GM23338 (cell line): Measurements from ENCODE around the gene TFPI. TPM values are rescaled to one million over a fixed set of nuclear protein-coding genes. Genes with fewer than 3 reads are reported as not detected.
"Not testable (repeated sequence)": the region's sequence is repeated elsewhere in the genome, so short reads cannot be mapped to it uniquely, and the experiment has no call there.

ENCODE experiments used
- ATAC-seq: fragments of 200-7000 bp; cut with Tn5 transposase; 3 replicates; pipeline ENCODE4 v1.9.1; 2020
- DNase-seq: peaks from one replicate; pipeline ENCODE4 v3.0.0-alpha.2; 2015; ENCODE audit warnings: low spot score
- H2AFZ ChIP-seq: fragments of 200-600 bp; sonication (generic); 2 replicates; pipeline ENCODE4 v1.8.0; 2016; ENCODE audit warnings: antibody characterized with exemption, mild to moderate bottlenecking, moderate library complexity
- H3F3A ChIP-seq: fragments of 200-600 bp; sonication (generic); replicated peaks from 2 replicates; pipeline ENCODE4 v1.8.0; 2017; ENCODE audit warnings: antibody characterized with exemption, mixed run types, low read depth
- H3K27ac ChIP-seq: fragments of 200-600 bp; sonication (generic); 2 replicates; pipeline ENCODE4 v1.6.1; 2016; ENCODE audit warnings: low read depth
- H3K27me3 ChIP-seq: fragments of 200-600 bp; sonication (generic); 2 replicates; pipeline ENCODE4 v1.8.0; 2016; ENCODE audit warnings: mild to moderate bottlenecking, mixed run types, moderate library complexity; ENCODE audit not compliant: insufficient read depth
- H3K36me3 ChIP-seq: fragments of 200-600 bp; sonication (generic); 2 replicates; pipeline ENCODE4 v1.8.0; 2016; ENCODE audit warnings: mild to moderate bottlenecking; ENCODE audit not compliant: insufficient read depth
- H3K4me1 ChIP-seq: fragments of 200-600 bp; sonication (generic); 2 replicates; pipeline ENCODE4 v1.8.0; 2016; ENCODE audit warnings: mild to moderate bottlenecking, moderate library complexity; ENCODE audit not compliant: insufficient read depth
- H3K4me2 ChIP-seq: fragments of 200-600 bp; sonication (generic); 2 replicates; pipeline ENCODE4 v1.7.1; 2017; ENCODE audit warnings: mixed run types
- H3K4me3 ChIP-seq: fragments of 200-600 bp; sonication (generic); 2 replicates; pipeline ENCODE4 v1.6.1; 2016; ENCODE audit warnings: mixed run types
- H3K79me2 ChIP-seq: fragments of 200-600 bp; sonication (generic); replicated peaks from 2 replicates; pipeline ENCODE4 v1.8.0; 2017; ENCODE audit warnings: mild to moderate bottlenecking; ENCODE audit not compliant: insufficient read depth
- H3K9me2 ChIP-seq: fragments of 200-600 bp; sonication (generic); 2 replicates; pipeline ENCODE4 v1.8.0; 2017; ENCODE audit not compliant: insufficient read depth
- H4K20me1 ChIP-seq: fragments of 200-600 bp; sonication (generic); replicated peaks from 2 replicates; pipeline ENCODE4 v1.8.0; 2017; ENCODE audit warnings: mild to moderate bottlenecking; ENCODE audit not compliant: insufficient read depth
- H3K27ac Mint-ChIP-seq: 2 replicates; pipeline ENCODE4 v1.8.0; 2020; ENCODE audit warnings: inconsistent platforms, mild to moderate bottlenecking, moderate library complexity, mixed read lengths
- H3K27me3 Mint-ChIP-seq: 3 replicates; pipeline ENCODE4 v1.8.0; 2022; ENCODE audit warnings: low read depth, mild to moderate bottlenecking, moderate library complexity, mixed read lengths, inconsistent platforms; ENCODE audit not compliant: insufficient read depth, poor library complexity
- H3K36me3 Mint-ChIP-seq: 3 replicates; pipeline ENCODE4 v1.8.0; 2021; ENCODE audit warnings: low read depth, mild to moderate bottlenecking, inconsistent platforms, moderate library complexity, mixed read lengths
- H3K4me1 Mint-ChIP-seq: 3 replicates; pipeline ENCODE4 v1.8.0; 2020; ENCODE audit warnings: mild to moderate bottlenecking, inconsistent platforms, mixed read lengths
- H3K4me3 Mint-ChIP-seq: 3 replicates; pipeline ENCODE4 v1.8.0; 2021; ENCODE audit warnings: moderate library complexity, mild to moderate bottlenecking, inconsistent platforms, mixed read lengths
- H3K9me3 Mint-ChIP-seq: 3 replicates; pipeline ENCODE4 v1.8.0; 2020; ENCODE audit warnings: moderate library complexity, mild to moderate bottlenecking, inconsistent platforms, mixed read lengths
- CTCF ChIP-seq, 2 experiments: fragments of 200-600 bp in 1 of 2; sonication (generic) in 1 of 2; conservative IDR thresholded peaks; 2 replicates each; pipeline versions ENCODE4 v1.5.1 to v1.6.1; 2016 to 2017; ENCODE audit warnings: antibody characterized with exemption in 2 of 2, low read depth in 2 of 2, mild to moderate bottlenecking in 2 of 2, moderate library complexity in 1 of 2
- JUNB ChIP-seq: IDR thresholded peaks from one replicate; pipeline ENCODE4 v1.6.1; 2016; ENCODE audit warnings: antibody characterized with exemption; ENCODE audit not compliant: unreplicated experiment
- REST ChIP-seq: IDR thresholded peaks from one replicate; pipeline ENCODE4 v1.6.1; 2018; ENCODE audit warnings: antibody characterized with exemption; ENCODE audit not compliant: unreplicated experiment
- polyA plus RNA-seq: library from polyadenylated mRNA; unstranded; fragments of >200 nt; fragmentation: Nextera tagmentation; extraction: Ambion mirVana; gene quantifications from 2 replicates; pipeline ENCODE4 v1.2.1, GENCODE V29; 2016
- total RNA-seq: library from RNA; depleted of rRNA; stranded (reverse); fragments of >200 nt; shearing (Covaris generic); gene quantifications from 2 replicates; pipeline ENCODE4 v1.2.3, GENCODE V29; 2014

TFPI gene
- total and polyA plus RNA-seq, 2 experiments from 2014 or later: 1.8 to 1.9 TPM

GRCh38 chr2:187514235-187514829 lies 39.9 kb downstream of the TFPI start:
- not testable (repeated sequence) for H3K27me3 Mint-ChIP-seq, H3K4me3 Mint-ChIP-seq, DNase-seq, H3K4me3 ChIP-seq, H3K4me2 ChIP-seq, H2AFZ ChIP-seq, H3K36me3 ChIP-seq, H3K27ac ChIP-seq, ATAC-seq, H3K79me2 ChIP-seq, H3K27ac Mint-ChIP-seq, H4K20me1 ChIP-seq, H3K27me3 ChIP-seq, H3F3A ChIP-seq
- peaks cover 24% of the 10 kb centered on the region for H3K36me3 Mint-ChIP-seq
- Histone ChIP-seq H3K9me2 (peaks cover 10% of the 10 kb centered on the region; the same call in 1 of the 2 replicates), H3K4me1 (peaks cover 29% of the 10 kb centered on the region)
- H3K9me3 Mint-ChIP-seq: peaks cover 21% of the 10 kb centered on the region
- peaks cover 38% of the 10 kb centered on the region for H3K4me1 Mint-ChIP-seq

- DNase-seq, ATAC-seq, H3K79me2 ChIP-seq, H3K9me2 ChIP-seq, H3K27ac ChIP-seq, H3K36me3 ChIP-seq, H3F3A ChIP-seq, H3K4me3 ChIP-seq, H2AFZ ChIP-seq, H3K27ac Mint-ChIP-seq, H3K27me3 Mint-ChIP-seq, H3K4me2 ChIP-seq, H4K20me1 ChIP-seq, H3K27me3 ChIP-seq, H3K4me3 Mint-ChIP-seq: not testable (repeated sequence)
- Mint-ChIP-seq H3K36me3 (peaks cover 19% of the 10 kb centered on the region), H3K9me3 (peaks cover 17% of the 10 kb centered on the region), H3K4me1 (peaks cover 35% of the 10 kb centered on the region)
- H3K4me1 ChIP-seq: peaks cover 29% of the 10 kb centered on the region
These were observed 40.6 kb downstream of the TFPI start for GRCh38 chr2:187513460-187514234.

- peaks cover 2% of the 10 kb centered on the region for H3K27me3 Mint-ChIP-seq
- Histone ChIP-seq H4K20me1 (no peaks in the 10 kb centered on the region), H3K4me1 (peaks cover 29% of the 10 kb centered on the region), H3K27me3 (no peaks in the 10 kb centered on the region), H3K4me3 (no peak overlapping the region), H3K4me2 (peak overlapping the region; percentile 72; the same call in 1 of the 2 replicates), H3K79me2 (no peaks in the 10 kb centered on the region), H3K27ac (peak overlapping the region; percentile 67; the same call in 1 of the 2 replicates), H3K36me3 (no peaks in the 10 kb centered on the region), H3K9me2 (peaks cover 8% of the 10 kb centered on the region; the same call in 1 of the 2 replicates), H2AFZ (no peak overlapping the region), H3F3A (no peaks in the 10 kb centered on the region)
- ATAC-seq (no peak), DNase-seq (no peak)
- H3K36me3 Mint-ChIP-seq: peaks cover 9% of the 10 kb centered on the region; the same call in 2 of the 3 replicates
- peak overlapping the region; percentile 12; the same call in 1 of the 2 replicates for H3K27ac Mint-ChIP-seq
- H3K9me3 Mint-ChIP-seq: peaks cover 11% of the 10 kb centered on the region; the same call in 2 of the 3 replicates
- H3K4me3 Mint-ChIP-seq: no peak overlapping the region; the same call in 2 of the 3 replicates
- H3K4me1 Mint-ChIP-seq: peaks cover 35% of the 10 kb centered on the region
- no peak for TF ChIP-seq CTCF (conservative IDR thresholded peaks at IDR 0.05; ENCODE audit: low read depth in 2 of 2)
- TF ChIP-seq JUNB: no peak
- no peak for TF ChIP-seq REST
These were observed 42.6 kb downstream of the TFPI start for GRCh38 chr2:187511356-187512315.
